OCI-M2 (cell line): Measurements from ENCODE around the gene CD300E.
"Not testable (repeated sequence)": the region's sequence is repeated elsewhere in the genome, so short reads cannot be mapped to it uniquely, and the experiment has no call there.

ENCODE experiments used
- DNase-seq: peaks from one replicate; lab custom pipeline; 2025; ENCODE audit not compliant: unreplicated experiment; lab: John Stamatoyannopoulos, UW

Gene CD300E

DNA sequence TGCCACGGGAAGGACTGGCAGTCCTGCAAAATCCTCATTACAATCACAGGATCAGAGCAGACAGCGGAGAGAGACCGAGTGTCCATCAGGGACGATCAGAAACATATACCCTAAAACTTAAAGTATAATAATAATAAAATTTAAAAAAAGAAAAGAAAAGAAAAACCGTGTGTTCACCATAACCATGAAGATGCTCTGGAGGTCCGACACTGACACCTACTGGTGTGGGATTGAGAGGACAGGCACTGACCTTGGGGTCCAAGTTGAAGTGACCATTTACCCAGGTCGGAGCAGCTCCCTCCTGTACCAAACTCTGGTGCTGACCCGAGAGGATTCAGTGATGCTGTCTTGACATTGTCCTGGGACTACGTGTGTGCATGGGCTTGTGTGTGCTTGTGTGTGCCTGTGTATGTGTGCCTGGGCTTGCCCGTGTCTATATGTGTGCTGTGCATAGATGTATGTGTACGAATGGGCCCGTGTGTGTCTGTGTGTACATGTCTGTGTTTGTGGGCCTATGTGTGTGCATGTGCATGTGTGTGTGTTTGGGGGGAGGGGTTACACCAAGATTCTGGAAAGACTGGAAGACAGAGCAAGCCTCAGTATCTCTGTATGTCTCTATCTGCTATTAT lies 21.5 kb downstream of the CD300E start:
- no peak for DNase-seq

DNA sequence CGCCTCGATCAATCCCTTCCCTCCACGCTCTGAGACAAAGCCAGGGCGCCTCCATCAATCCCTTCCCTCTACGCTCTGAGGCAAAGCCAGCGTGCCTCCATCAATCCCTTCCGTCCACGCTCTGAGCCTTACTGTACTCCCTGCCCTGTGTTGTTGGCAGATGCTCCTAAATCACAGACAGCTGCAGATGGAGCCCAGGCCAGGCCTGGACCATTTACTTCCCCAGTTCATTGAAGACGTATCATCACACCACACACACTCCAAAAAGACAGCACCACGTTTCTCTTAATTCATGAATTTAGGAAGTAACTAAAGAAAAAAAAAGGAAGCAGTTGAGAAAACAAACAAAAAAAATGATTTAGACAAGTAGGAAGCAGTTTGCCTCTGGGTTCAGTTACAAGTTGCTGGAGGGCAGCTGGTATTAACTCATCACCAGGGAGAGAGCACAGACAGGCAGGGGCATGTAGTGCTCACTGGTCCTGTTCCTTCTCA lies 24.0 kb downstream of the CD300E start:
- DNase-seq: no peak

DNA sequence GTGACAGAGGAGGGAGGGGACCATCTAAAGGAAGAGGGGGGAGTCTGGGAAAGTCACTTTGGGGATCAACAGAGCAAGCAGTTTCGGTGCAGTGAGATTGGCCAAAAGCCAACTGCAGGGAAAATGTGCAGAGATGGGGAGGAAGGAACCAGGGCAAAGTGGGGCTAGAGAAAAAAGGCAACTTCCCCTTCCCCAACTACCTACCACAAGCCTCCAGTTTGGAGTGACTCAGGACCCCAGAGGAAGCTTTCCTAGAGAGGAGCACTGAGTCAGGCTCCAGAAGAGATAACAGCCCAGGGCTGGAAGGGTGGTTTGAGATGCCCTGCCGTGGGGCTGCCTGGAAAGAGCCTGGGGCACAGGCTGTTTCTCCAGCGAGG lies 24.5 kb downstream of the CD300E start:
- no peak for DNase-seq

DNA sequence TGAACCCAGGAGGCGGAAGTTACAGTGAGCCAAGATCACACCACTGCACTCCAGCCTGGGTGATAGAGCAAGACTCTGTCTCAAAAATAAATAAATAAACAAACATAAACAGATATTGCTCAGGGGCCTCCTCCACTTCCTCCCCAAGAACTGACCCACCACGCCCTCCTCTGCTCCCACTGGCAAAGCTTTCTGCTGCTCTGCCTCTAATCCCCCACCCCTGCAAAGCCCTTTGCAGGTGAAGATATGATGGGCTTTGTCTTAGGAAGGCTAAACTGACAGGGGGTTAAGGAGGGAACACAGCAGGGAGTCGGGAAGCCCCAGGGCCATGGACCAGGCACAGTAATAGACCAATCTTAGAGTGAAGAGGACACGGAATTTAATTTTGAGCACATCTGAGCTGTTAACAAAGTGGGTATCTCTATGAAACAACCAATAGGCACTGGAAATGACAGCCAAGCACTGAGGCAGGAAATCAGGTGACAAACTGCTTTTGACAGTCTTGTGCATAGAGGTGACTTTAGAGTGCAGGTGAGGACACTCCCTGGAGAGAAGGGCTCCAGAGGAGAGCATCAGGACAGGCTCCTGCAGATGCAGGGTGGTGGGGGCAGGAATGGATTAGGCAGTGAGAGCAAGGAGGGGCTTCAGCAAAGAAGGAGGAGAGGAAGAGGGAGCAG lies 25.1 kb downstream of the CD300E start:
- DNase-seq: no peak

DNA sequence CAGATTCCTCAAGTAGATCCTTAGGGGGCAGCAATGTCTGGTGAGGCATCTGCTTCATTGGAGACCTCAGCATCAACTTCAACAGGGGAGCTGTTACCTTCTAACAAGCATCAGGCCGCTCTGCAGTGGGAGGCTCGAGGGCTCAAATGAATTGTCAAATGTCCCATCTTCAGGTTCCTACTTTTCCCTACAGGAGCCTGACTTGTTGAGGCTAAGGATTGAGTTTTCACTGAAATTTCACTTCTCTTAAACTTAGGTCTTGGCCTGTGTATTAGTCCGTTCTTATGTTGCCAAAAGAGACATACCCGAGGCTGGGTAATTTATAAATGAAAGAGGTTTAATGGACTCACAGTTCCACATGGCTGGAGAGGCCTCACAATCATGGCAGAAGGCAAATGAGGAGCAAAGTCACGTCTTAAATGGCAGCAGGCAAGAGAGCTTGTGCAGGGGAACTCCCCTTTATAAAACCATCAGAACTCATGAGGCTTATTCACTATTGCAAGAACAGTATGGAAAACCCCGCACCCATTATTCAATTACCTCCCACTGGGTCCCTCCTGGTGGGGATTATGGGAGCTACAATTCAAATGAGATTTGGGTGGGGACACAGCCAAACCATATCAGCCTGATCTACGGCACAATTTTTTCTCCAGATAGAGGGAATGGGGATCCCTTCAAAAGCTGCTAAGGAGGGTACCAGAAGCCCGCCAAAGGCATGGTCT lies 26.3 kb downstream of the CD300E start:
- no peak for DNase-seq

DNA sequence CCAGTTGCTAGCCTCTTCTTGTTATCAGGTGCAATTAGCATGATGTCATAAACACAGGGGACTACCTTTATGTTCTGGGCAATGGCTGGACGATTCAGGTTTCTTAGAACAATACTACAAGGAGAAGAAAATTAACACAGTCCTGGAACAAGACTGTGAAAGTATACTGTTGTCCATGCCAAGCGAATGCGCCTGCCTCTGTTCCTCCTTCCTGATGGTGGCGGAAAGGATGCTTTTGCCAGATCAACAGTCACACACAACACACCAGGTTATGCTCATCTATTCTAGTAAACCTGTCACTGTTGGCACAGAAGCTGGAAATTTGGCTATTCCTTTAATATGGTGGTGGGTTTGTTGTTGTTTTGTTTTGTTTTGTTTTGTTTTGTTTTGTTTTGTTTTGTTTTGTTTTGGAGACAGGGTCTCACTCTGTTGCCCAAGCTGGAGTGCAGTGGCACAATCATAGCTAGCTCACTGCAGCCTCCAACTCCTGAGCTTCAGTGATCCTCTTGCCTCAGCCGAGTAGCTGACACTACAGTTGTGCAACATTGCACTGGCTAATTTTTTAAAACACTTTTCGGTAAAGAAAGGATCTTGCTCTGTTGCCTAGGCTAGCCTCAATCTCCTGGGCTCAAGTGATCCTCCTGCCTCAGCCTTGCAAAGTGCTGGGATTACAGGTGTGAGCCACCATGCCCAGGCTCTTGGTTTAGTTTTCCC lies 28.3 kb downstream of the CD300E start:
- DNase-seq: no peak

DNA sequence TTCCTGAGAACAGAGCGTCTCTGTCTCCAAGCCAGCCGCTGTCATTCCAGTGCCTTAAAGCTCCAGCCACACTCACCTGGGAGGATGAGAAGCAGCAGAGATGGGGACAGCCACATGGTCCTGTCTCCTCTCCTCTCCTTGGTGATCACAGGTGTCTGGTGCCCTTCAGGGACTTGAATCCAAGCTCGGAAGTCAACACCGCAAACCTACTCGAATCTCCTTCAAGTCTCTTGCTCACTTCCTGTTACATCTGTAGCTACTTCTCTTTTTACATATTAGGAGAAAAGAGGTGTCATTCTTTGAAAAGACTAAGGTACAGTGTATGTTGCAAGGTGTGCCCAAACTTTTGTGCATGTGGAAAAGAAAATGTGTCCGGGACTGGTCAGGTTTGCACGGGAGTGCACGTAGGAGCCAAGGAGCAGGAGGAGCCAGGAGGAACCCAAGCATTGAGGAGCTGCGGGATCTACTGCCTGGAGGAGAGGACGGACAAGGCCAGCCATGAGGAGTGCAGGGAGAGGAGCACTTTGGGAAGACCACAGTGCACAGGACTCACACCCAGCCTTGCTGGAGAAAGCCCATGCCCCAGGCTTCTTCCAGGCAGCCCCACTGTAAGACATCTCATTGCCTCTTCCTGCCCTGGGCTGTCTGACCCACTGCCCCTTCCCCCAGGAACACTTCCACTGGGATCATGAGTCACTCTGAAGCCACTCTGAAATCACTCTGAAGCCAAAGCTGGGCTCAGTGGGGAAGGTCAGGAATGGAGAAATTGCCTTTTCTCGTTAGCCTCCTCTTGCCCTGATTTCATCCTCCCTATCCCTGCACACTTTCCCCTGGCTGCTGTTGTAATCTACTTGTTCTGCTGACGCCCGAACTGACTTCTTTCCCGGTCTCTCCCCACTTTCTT lies 31.2 kb downstream of the CD300E start, which contains the start of gene CD300LD:
Gene CD300LD, minus strand, starts transcription at position 197 of the 904 bp plus-strand sequence. Its CDS starts 81 bp downstream, at position 116.
- no peak for DNase-seq

DNA sequence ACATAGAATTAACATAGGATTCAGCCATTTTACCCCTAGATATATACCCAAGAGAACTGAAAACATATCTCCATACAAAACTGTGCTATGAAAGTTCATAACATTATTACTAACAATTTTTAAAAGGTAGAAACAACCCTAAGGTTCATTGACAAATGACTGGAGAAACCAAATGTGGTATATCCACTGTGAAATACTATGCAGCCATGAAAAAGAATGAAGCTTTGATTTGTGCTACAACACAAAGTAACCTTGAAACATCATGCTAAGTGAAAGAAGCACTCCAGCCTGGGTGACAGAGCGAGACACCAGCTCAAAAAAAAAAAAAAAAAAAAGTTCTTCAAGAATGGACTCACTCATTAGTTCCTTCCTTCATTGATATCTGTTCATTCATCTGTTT lies 32.0 kb downstream of the CD300E start:
- no peak for DNase-seq

DNA sequence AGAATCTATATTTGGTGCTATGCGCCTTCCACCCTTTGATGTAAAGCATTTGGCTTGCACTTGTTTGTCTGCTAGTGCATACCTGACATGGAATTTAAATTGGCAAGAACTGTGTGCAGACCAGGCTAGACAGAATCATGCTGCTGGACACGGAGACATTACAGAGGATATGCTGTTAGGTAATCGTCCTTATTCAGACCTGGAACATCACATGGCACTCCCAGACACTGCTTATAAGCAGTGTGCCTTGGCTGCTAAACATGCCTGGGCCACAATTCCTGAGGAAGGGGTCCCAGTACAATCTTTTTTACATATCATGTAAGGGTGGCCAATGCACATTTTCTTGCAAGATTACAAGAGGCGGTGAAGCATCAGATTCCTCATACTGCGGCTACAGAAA lies 37.8 kb downstream of the CD300E start:
- DNase-seq: no peak

DNA sequence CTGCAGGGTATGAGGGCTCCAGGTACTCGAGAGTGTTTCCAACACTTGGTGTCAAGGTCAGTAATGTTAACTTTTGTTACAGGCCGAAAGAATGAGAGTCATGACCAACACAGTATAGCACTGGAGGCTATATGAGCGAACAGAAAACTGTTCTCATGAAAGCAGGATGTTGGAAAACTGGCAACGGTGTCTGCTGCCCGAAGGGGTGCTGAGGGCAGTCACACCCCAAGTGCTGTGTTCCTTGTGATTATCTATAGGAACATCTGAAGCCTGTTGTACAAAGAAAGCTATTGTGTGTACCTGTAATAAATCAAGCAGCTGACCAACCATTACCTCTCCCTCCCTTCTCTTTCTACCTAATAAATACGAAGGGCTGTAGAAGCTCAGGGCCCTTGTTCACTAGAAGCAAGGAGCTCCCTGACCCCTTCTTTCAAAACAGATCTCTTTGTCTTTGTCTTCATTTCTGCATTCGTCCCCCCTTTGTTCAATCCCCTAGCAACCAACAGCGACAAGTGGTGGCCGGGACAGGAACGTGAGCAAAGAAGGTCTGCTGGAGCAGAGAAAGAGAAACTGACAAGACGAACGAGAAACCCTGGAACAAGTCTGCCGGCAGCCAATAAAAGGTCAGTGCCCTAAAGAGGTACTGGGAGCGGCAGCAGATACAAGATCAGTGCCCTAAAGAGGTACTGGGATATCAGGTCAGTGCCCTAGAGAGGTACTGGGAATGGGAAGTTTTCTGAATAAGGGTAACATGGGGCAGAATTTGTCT lies 39.1 kb downstream of the CD300E start:
- no peak for DNase-seq

DNA sequence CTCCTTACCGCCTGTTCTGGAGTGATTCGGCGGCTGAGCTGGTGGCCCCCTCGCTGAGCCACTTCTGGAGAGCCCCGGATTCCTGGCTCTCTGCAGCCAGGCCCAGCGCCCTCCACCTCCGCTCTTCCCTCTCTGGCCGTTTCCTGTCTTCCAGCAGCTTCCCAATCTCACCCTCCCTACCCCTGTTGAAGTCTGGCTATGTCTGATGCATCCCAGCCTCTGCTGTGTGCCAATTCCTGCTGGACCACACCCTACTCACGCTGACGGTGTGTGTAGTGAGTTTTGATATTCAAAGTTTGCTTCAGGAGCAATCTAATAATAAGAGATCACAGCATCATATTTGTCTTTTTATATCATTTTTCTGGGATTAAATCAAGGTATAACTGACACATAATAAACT lies 40.9 kb downstream of the CD300E start:
- DNase-seq: no peak

DNA sequence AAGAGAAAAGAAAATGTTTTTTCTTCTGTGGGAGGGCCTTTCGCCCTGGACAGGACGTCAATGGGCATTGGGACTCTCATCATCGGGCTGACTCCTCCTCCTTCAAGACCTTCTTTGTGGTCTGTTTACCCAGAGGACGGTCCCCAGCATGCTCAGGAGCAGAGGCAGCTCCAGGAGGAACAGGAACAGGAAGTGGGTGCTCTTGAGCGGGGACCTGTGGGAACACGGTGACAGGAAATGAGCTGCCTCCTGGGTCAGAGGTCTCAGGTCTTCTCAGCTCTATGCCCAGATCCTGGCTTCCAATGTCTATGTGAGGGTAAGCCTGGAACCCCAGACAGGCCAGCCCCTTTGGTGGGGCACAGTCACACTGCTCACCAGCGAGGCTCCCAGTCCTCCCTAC lies 43.6 kb downstream of the CD300E start:
- no peak for DNase-seq

DNA sequence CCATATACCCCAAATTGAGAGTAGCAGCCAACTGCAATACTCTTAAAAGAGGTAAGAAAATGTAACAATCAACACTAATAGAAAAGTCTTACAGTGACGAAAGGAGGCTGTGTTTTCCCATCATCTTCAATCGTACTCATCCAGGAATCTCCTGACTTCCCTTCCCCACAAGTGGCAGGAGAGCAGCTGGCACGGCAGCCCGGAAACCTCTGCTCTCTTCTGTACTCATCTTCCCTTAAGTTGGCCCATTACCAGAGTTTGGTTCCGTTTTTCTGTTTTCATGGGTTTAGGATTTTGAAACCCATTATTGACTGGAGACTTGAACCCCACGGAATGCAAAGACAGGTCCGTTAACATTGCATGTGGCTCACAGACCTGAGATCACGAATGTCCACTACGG lies 44.6 kb downstream of the CD300E start:
- DNase-seq: no peak

DNA sequence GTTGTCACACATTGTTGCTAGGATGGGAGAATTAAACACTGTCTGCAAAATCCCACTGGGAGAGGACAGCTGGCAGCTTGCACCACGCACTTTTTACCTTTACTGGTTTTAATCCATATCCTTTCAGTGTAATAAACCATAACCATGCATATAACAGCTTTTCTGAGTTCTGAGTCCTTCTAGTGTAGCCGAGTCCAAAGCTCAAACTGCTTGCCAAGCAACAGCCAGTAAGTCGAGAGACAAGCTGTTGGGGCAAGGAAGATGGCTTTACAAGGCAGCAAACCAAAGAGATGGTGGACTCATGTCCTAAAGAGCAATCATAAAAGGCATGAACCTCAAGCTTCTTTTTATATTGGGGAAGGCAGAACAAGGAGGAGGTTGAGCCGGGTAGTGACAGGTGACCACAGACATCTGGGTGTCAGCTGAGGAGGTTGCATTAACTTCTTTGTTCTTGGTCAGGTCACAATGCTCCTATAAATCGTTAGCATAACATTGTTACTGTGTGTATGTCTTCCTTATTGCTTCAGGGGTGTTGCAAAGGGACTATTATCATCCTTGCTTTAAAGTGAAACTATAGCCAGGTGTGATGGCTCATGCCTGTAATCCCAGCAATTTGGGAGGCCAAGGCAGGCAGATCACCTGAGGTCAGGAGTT lies 48.9 kb downstream of the CD300E start:
- no peak for DNase-seq

DNA sequence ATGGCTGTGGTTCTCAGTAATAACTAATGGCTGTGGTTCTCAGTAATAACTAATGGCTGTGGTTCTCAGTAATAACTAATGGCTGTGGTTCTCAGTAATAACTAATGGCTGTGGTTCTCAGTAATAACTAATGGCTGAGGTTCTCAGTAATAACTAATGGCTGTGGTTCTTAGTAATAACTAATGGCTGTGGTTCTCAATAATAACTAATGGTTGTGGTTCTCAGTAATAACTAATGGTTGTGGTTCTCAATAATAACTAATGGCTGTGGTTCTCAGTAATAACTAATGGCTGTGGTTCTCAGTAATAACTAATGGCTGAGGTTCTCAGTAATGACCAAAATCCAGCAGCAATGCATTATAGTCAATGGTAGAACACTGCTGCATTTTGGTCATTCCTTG lies 49.9 kb downstream of the CD300E start:
- not testable (repeated sequence) for DNase-seq

DNA sequence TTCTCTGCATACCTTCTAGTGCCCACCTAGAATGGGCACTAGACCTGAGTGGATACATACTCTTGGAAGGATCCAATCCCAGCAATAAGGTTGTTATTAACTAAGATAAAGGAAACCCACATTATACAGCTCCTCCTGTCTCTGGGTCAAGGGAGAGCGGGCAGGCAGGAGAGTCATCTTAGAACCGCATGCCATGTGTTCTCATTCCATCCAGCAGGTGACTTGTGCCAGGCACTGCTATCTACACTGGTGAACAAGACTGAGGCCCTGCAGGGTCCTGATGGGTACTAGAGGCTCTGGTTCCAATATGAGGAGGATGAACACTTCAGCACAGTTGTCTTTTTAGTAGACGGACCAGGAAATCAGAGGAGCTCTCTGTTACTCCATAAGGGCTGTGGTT lies 50.4 kb downstream of the CD300E start:
- no peak for DNase-seq

DNA sequence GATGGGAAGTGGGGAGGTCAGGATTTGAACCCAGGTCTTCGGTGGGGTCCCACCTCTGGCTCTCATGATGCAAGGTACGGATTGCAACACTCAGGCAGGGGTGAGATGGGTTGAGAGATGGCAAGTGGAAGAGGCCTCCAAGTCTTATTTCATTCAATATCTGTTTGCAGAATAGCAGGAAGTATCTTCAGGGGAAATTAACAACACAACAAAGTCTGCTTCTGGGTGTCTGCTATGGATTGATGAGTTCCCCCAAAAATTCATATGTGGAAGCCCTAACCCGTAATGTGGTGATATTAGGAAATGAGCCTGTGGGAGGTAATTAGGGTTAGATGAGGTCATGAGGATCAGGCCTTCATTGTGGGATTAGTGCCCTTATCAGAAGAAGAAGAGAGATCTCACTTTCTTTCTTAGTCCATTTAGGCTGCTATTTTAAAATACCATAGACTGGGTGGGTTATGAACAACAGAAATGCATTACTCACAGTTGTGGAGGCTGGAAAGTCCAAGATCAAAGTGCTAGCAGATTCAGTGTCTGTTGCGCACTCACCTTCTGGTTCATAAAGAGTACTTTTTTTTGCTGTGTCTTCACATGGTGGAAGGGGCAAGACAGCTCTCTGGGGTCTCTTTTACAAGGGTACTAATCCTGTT lies 51.8 kb downstream of the CD300E start:
- no peak for DNase-seq
